A549 treated with Hydrocortisone at 1 μM for 4 hours (cell line): ENCODE results near the gene TMPRSS11F. TPM values are rescaled to one million over a fixed set of nuclear protein-coding genes. Genes with fewer than 3 reads are reported as not detected.

ENCODE experiments used
- total RNA-seq: library from RNA; stranded (reverse); fragments of 200-300 nt; extraction: Qiagen RNA extraction; gene quantifications from 5 replicates; pipeline ENCODE4 v1.2.3, GENCODE V29; 2022

Gene TMPRSS11F
- not detected in 5 replicates for total RNA-seq

GRCh38 chr4:68129793-68130192 is at the start of gene TMPRSS11F:
Gene TMPRSS11F (minus strand): TSS chr4:68129869. CDS start chr4:68129820, 49 bp downstream.

Other genes with a start within 250 kb of the TMPRSS11F start
- gene TMPRSS11D, start 245.9 kb downstream of the TMPRSS11F start, total RNA-seq, result not detected in 5 replicates
- gene TMPRSS11A, start 166.4 kb downstream of the TMPRSS11F start, total RNA-seq, result not detected in 5 replicates
- not detected in 5 replicates for gene TMPRSS11B, start 115.8 kb upstream of the TMPRSS11F start, total RNA-seq
- 30.4 to 44.0 TPM (median 32.9 TPM) in 5 replicates for gene YTHDC1, start 220.2 kb upstream of the TMPRSS11F start, total RNA-seq